GM21619 (cell line): ENCODE data around the gene GALNT9.
"Not testable (repeated sequence)": the region's sequence is repeated elsewhere in the genome, so short reads cannot be mapped to it uniquely, and the experiment has no call there.

ENCODE experiments used
- ATAC-seq: cut with Tn5 transposase; IDR thresholded peaks from one replicate; pipeline ENCODE4 v1.9.1; 2021; ENCODE audit not compliant: unreplicated experiment

GALNT9 gene

DNA sequence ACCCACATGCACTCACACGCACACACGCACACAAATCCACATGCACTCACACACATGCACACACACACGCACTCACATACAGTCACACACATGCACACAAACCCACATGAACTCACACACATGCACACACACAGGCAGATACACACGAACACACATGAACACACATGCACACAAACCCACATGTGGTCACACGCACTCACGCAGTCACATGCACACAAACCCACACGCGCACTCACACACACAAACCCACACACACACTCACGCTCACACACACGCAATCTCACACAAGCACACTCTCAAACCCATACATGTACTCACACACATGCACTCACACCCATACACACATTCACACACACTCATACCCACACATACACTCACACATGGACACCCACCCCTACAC, 61.5 kb downstream of the GALNT9 start:
- no peak for ATAC-seq

DNA sequence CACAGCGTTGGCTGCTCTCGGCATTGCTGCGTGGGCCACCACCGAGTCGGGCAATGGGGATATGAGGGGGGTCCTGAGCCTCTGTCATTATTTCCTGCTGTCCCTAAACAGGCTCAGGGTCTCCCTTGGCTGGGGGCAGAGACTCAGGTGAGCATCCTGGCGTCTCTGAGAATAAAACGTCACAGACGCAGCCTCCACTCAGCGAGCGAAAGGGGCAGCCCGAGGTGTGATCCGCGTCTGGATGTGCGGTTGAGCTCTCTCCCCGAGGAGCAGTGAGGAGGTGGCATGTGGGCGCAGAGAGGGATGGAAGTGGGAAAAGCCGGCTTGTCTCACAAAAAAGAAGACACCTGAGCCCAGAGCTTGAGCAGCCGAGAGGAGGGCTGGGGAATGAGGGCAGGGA, 62.6 kb downstream of the GALNT9 start:
- ATAC-seq: no peak

DNA sequence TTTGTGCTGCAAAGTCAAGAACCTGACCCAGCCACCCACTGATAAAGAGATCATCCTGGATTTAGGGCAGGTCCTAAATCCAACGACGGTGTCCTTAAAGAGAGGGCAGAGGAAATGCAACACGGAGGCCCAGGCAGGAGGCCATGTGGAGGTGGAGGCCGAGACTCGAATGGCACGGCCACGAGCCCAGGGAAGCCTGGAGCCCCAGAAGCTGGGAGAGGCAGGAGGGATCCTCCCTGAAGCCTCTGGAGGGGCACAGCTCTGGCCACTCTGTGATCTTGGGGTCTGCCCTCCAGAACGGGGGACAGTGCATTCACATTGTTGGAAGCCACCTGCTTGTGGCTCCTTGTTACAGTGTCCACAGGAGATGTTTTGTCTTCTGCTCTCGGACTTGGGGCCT, 63.0 kb downstream of the GALNT9 start:
- no peak for ATAC-seq

DNA sequence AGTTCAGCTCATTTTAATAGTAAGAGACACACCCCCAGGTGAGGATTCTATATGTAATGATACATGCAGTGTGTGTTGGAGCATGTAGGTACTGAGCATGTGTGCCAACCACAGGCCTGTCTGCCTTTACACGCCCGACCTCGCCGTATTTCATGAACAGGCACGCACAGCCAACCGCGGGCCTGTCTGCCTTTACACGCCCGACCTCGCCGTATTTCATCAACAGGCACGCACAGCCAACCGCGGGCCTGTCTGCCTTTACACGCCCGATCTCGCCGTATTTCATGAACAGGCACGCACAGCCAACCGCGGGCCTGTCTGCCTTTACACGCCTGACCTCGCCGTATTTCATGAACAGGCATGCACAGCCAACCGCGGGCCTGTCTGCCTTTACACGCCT, 63.6 kb downstream of the GALNT9 start:
- not testable (repeated sequence) for ATAC-seq

DNA sequence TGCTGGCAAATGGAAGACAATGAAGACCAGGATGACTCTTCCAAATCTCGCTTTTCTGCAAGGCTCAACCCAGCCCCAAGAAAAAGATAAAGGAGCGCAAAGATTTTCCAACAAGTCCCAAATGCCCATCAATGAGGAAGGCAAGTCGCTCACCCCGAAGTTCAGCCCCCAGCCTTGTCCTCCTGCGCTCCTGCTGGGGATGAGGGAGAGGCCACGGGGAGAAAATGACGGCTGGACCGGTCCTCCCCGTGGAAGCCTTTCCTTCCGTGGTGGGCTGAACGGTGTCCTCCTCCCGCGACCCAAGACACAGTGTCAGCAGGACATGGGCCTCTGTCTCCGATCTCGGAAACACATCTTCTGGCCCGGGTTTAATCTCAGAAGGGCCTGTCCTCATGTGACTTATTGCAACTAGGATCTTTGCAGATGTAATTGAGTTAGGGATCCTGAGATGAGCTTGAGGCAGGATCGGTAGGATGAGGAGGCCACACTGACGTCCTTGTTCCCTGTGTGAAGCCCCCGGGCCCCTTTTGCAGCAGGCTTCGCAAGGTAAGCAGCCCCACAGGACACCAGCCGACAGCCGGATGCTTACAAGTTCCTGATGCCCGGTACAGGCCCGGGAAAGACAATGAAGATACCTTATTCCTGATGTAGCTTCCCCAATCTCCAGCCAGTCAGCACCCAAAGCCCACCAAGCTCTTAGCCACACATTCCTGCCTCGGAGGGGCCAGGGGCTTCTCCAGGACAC, 64.2 kb downstream of the GALNT9 start:
- ATAC-seq: no peak

DNA sequence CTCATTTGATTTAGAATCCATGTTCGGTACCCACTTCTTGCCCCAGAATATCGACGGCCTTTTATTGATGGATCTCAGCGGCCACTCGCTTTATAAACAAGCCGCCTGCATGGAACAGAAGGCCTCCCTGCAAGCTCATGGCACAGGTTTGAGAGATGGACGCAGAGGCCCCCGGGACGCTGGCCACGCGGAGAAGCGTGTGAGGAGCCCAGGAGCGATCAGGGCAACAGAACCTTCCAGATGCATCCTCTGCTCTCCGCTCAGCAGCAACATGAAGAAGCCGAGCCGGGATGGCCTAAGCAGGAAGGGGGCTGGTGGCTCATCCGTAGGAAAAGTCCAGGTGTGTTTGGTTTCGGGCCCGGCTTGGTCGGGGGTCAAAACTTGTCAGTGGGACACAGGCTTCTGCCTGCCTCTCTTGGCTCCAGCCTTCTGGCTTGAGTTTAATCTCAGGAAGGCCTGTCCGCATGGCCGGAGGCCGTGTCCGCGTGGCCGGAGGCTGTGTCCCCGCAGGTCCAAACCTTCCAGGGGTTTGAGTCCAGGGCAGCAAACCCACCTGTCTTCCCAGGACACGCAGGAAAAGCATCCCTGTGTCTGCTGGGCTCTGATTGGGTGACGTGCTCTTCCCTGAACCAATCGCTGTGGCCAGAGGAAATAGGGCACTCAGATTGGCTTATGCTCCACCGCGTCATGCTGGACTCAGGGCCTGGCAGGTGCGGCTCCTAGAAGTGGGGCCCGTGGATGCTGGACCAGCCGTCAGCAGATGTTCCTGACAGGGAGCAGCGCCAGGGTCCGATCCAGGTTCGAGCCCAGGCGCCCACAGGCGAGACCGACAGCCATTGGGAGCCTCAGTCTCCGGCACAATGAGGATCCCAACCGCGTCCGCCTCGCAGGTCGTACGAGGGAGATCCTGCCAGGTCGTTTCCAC, 65.0 kb downstream of the GALNT9 start:
- no peak for ATAC-seq

DNA sequence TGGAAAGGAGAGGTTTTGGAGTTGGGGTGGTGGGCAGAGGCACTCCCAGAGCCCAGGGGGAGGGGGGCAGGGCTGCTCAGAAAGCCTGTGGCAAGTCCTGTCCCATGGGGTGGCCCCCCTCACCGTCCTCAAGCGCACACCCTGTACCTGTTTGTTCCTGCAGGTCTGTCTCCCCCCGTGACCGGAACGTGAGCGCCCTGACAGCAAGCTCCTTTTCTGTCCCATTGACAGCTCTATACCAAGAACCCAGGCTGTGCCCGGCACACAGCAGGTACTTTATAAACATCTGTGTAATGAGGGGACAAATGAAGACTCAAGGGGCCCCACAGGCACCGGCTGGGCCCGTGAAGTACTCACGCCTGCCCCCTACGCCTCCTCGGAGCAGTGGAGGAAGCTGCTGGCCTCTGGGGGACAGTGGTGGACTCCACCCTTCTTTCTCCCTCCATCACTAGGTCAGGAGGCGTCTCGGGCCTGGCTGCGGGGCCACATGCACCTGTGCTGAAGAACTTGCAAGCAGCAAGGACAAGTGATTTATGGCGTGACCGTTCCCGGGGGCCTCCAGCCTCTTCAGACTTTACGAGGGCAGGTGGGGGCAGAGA, 65.8 kb downstream of the GALNT9 start:
- ATAC-seq: no peak

DNA sequence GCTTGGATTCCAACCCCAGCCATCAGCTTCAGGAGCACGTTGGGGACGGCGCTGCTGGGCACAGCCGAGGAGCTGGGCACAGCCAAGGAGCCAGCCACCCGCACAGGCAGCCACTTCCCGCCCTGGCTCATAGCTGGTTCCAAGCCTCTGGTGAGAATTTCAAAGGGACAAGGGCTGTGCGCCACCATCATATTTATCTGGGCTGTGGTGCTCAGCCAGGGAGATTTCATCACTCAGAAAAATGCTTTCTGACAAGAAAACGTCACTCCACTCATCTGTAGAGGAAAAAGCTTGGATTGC, 66.4 kb downstream of the GALNT9 start:
- ATAC-seq: no peak

DNA sequence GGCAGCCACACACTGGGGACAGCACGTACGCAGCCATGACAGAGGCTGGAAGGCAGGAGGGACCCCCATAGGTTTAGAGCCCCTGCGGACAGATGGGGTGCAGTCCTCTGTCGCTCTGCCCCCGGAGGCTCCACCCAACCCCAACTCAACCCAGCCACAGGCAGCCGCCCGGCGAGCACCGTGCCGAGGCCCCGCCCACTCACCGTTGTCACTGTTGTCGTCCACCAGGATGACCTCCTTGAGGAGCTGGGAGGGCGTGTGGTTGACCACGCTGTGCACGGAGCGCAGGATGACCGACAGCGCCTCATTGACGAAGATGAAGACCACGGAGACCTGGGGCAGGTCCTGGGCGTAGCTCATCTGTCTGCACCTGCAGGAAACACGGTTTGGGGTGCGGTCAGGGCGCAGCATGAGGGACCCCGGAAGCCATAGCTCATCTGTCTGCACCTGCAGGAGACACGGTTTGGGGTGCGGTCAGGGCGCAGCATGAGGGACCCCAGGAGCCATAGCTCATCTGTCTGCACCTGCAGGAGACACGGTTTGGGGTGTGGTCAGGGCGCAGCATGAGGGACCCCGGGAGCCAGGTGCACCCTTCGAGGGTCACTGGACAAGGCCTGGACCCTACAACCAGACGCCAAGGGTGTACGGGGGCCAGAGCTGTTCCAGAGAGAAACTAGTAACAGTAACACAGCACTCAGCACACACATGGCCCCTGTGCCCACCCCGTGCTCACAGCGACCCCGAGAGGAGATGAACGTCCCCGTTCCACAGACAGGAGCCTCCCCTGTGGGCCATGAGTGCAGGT, 66.9 kb downstream of the GALNT9 start:
- ATAC-seq: no peak

DNA sequence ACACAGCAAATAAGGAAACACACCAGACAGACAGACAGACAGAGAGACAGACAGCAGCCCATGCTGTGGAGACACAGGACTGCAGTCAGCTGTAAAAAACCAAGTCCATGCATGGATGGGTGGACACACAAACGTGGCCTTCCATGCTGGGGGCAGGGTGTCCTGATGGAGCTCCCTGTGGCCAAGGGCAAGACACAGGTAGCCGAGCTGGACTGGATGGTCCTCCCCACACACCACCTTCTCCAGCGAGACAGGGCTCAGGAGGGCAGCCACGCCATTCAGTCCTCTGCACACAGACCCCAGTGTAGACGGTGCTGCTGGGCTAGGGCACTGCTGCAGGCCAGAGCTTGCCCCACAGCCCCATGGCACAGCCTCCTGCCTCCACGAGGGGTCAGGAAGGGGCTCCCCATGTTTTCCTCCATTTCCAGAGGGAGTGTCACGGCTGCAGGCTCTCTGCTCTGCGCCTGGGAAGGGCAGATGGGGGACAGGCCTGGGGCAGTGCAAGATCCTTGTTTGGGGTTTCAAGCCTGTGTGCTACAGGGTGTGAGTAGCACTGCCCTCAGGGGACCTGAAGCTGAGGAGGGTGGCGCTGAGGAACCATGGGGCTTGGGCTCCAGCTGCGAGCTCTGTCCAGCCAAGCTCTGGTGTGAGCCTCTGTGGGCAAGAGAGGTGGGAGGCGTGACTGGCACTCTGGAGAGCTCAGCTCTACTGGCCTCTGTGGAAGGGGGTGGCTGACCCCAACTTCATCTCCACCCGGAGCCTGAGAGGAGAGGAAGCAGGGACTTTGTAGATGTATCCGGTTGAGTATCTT, 67.9 kb downstream of the GALNT9 start:
- ATAC-seq: no peak

DNA sequence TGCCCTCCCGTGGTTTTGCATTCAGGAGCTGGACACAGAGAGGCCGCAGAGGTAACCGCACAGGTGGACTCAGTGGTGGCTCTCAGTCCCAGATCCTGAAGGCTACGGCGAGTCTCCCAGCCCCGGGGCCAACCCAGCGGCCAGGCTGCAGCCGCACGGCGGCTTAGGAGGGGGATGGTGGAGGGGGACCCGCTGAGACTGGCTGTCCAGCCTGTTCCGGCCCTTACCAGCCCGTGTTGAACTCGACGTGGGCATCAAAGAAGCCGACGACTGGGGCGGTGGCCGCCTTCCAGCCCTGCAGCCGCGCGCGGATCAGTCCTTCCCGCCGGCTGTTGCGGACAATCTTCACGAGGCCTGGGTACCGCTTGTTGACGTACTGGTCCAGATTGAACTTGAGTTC, 68.7 kb downstream of the GALNT9 start:
- ATAC-seq: no peak

DNA sequence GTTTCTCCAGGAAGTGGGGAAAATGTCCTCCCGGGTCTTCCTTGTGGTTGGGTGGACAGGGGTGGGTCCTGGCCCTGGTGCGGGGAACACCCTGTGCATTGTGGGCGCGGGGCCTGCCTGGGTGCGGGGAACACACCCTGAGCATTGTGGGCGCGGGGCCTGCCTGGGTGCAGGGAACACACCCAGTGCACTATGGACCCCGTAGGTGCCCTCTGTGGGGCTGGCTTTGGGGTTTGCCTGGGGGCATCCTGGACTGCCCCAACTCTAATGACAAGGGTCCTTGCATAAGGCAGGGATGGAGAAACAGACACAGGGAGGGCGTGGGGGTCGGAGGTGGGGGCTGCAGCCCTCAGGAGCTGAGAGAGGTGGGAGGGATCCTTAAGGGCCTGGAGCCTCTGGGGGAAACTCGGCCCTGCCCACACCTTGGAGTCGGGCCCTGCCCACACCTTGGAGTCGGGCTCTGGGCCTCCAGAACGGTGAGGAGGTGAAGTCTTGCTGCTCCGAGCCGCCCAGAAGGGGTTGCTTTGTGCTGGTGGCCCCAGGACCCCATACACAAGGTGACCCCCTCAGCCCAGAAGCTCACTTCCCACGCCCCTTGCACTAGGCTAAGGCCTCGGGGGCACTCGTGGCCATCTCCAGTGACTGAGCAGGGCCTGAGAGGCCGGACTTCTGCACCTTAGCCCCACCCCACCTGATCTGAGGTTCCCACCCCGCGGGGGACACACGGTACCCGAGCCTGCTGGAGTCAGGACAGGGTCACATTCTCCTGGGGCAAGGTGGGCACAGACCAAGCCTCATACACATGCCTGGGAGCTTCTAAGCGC, 69.3 kb downstream of the GALNT9 start:
- ATAC-seq: no peak

DNA sequence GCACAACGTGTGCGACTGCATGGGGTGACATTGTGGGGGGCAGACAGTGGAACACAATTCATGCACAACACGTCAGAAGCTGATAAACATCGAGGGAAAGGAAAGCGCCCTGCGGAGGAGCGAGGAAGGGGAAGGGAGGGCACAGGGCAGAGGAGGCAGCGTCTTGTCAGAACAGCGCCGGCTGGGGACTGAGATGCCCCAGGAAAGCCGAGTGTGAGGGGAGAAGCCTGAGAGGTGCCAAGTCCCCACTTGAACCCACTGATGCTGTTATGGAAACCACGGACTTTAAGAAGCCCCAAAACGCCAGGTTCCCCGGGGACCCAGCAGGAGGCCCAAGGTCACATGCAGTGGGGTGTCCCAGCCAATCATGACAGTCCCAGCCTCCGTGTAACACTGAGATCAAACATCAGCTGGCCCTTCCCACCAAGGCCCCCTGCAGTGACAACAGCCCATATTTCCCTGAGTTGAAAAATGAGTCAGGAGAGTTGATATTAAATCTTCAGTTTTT, 70.0 kb downstream of the GALNT9 start:
- no peak for ATAC-seq

DNA sequence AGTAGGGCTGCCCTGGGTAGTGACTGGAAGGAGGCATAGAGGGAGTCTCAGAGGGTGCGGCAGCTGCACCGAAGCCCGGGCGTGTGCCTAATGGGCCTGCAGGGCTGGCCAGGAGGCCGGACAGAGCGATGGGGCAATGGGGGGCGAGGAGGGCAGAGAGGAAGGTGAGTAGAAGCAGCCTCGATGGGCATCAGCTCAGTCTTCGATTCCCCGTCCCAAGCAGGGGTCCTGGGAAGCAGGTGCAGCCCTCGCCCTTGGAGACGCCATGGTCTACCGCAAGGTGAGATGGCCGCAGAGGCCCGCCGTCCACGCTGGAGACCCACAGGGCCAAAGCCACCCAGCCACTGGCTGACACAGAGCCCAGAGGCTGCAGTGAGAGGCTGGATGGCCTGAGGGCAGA, 70.8 kb downstream of the GALNT9 start:
- ATAC-seq: no peak

DNA sequence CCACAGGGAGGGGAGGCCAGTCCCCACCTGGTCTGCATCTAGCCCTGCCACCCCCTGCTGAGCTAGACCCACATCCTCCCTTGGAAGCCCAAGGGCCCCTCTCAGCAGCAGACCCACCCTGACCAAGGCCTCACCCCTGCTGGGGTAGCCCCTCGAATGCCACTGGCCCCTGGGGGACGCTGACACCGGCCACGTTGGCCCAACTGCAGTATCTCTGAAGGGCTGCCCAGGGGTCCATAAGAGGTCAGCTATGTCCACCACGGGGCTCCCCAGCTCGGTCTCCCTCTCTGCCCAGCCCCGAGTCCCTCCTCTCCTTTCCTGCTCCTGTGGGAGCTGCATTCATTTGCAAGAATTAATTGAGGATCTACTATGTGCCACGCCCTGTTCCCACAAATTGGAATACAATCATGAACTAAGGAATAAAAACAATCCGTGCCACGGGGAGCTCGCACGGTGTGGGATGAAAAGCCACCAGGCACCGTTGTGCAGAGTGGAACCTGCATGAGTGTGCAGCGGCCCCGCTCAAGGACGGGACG, 71.4 kb downstream of the GALNT9 start:
- no peak for ATAC-seq

DNA sequence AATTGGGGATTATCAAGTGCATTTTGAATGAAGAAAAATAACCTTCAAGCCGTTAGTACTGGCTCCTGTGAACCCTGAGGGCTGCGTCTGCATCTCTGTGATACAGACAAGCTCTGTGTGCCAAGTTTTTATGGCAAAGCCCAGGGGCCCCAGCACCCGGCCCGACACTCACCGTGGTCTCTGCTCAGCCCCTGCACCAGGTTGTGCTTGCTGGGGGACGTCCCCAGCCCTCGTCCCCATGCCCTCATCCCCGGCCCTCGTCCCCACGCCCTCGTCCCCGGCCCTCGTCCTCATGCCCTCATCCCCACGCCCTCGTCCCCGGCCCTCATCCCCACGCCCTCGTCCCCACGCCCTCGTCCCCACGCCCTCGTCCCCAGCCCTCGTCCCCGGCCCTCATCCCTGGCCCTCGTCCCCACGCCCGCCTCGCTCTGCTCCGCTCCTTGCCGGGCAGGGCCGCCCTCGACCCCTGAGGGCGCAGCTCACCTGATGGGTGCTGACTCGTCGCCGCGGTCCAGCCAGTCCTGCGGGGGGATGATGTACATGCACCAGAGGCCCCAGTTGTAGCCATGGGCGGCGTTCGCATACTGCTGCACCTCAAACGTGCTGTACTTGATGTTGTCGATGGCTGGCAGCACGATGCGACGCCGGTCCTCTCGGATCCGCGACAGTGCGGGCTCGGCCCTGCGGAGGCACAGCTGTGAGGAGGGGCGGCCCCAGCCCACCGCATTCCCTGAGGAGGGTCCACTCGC, 72.0 kb downstream of the GALNT9 start:
- no peak for ATAC-seq

DNA sequence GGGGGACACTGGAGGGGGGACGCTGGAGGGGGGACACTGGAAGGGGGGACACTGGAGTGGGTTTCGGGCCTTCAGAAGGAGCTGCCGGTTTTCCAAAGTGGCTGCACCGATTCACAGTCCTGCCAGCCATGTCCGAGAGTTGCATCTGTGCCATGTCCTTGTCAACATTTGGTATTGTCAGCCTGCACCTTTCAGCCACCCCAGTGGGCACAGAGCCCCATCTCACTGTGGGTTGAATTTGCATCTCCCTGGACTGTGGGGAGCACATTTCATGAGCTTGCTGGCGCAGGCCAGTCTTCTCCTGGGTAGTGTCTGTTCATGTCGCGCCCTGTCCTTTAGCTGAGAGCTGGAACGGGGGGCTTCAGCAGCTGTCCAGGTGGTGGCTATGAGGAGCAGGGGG, 72.7 kb downstream of the GALNT9 start:
- no peak for ATAC-seq

DNA sequence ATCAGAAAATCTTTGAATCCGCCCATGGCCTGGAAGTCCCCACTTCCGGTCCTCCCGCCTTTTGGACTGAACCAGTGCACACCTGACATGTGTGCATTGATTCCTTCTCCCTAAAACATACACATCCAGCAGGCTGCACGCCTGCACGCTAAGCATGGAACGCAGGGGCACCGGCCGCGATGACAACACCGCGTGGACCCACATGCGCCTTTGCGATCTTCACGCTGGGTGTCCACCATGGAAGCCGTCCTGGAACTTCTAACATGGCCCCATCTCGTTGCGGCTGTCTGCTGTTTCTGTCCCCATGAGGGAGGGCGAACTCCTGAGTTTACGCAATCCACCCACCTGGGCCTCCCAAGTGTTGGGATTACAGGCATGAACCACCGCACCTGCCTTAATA, 73.7 kb downstream of the GALNT9 start:
- ATAC-seq: no peak
